GM13976 (cell line): ENCODE measurements around the gene NAPSA.

Experiments
- DNase-seq: peaks from one replicate; pipeline ENCODE4 v3.0.0; 2012; ENCODE audit warnings: low spot score
- in situ Hi-C: fragments of 300-500 bp; cut with MboI; formaldehyde crosslinking; loops from one replicate; pipeline ENCODE4 v1.12.0; 2022; ENCODE audit warnings: low sequenced_read_pairs, mixed read lengths, inconsistent platforms; ENCODE audit not compliant: unreplicated experiment
- TF ChIP-seq, protein P1 (sequence below): IDR thresholded peaks from 2 replicates; pipeline ENCODE4 v1.5.1; 2012; ENCODE audit warnings: borderline replicate concordance, mild to moderate bottlenecking; ENCODE audit not compliant: insufficient read depth; ENCODE audit errors: extremely low read depth, missing control alignments, control extremely low read depth

Gene NAPSA

DNA sequence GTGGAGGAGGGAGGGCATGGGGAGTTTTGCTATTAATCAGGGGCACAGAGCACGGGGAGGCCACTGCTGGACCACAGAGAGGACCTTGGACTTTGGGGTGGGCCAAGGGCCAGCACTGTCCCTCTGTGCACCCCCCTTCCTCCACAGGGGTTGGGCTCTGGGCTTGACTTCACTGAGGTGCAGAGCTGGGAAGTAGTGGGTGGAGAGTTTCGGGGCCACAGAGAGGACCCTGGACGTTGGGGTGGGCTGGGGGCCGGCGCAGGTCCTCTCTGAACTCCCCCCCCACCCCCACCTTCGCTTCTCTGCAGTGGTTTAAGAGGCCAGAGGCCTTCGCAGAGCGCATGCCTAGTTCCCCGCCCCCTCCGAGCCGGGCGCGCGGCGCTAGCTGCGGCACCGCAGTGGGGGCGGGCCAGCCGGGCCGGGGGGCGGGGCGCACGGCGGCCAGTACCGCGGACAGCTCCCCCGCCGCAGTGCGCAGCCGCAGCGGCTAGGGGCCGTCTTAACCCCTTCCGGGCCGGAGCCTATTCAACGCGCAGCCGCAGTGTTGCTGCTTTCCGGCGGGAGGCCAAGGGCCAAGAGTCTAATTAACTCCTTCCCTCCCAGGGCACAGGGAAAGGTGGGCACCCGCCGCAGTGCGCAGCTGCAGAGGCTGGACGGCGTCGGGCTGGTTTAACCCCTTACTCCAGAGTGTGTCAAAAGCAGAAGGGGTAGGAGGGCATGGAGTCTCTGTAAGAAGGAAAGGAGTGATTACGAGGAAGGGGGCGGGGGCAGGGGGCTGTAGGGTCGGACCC, 39.9 kb downstream of the NAPSA start:
- peak; percentile 97 for DNase-seq
- TF ChIP-seq, protein P1, sequence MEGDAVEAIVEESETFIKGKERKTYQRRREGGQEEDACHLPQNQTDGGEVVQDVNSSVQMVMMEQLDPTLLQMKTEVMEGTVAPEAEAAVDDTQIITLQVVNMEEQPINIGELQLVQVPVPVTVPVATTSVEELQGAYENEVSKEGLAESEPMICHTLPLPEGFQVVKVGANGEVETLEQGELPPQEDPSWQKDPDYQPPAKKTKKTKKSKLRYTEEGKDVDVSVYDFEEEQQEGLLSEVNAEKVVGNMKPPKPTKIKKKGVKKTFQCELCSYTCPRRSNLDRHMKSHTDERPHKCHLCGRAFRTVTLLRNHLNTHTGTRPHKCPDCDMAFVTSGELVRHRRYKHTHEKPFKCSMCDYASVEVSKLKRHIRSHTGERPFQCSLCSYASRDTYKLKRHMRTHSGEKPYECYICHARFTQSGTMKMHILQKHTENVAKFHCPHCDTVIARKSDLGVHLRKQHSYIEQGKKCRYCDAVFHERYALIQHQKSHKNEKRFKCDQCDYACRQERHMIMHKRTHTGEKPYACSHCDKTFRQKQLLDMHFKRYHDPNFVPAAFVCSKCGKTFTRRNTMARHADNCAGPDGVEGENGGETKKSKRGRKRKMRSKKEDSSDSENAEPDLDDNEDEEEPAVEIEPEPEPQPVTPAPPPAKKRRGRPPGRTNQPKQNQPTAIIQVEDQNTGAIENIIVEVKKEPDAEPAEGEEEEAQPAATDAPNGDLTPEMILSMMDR: no peak
- in situ Hi-C loops: no loop called here

DNA sequence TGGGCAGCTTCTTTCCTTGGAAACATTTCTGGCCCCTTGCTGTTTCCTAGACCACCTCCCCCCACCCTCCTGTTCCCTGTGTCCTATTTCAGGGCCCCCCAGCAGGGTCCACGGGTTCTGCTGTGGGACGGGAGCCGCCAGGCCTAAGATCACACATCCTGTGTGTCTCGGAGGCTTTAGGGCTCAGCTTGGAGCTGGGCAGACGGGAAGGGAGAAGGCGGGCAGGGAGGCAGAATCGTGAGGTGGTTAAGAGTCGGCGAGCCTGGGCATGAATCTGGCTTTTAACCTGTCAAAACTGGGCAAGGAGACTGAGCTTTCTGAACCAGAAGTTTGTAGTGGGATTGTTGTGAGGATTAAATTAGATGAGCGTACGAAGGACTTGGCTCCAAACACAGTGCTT, 41.1 kb downstream of the NAPSA start:
- in situ Hi-C loops: no loop called here
- DNase-seq: no peak
- TF ChIP-seq, protein P1: no peak

DNA sequence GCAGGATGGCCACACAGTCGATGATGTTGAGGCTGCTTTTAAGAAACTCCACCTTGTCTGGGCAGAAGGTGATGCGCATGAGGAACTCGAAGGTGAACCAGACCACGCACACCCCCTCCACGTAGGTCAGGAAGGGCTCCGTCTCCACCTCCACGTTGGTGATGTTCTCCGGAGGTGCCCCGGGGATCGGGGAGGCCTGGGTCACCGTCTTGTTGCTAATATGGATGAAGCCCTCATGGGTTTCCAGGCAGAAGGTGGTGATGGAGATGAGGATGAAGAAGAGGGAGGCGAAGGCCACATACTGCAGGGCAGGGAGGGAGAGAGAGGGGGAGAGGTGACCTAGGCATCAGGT, 41.7 kb downstream of the NAPSA start:
- no peak for DNase-seq
- in situ Hi-C loops: no loop called here
- TF ChIP-seq, protein P1: no peak

DNA sequence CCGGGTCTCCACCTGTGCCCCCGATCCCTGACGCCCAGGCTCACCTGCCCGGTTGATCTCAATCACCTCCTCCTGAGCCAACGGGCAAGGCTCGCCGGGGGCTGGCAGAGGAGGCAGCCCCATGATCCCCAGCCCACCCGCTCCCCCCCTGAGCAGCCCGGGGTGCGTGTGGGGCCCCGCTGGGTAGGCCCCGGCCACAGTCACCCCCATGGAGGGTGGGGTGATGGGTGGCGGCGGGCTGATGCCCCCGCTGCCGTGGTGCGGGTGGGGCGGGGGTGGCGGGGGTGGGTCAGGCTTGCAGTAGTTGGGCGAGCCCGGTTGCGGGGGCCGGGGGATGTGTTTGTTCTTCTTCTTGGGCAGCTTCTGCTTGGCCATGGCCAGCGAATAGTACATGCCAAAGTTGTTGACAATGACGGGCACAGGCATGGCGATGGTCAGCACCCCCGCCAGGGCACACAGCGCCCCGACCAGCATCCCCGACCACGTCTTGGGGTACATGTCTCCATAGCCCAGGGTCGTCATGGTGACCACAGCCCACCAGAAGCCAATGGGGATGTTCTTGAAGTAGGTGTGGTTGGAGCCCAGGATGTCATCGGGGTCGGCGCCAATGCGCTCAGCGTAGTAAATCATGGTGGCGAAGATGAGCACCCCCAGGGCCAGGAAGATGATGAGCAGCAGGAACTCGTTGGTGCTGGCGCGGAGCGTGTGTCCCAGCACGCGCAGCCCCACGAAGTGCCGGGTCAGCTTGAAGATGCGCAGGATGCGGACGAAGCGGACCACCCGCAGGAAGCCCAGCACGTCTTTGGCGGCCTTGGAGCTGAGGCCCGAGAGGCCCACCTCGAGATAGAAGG, 42.3 kb downstream of the NAPSA start:
- TF ChIP-seq, protein P1: no peak
- no peak for DNase-seq
- in situ Hi-C loops: no loop called here

DNA sequence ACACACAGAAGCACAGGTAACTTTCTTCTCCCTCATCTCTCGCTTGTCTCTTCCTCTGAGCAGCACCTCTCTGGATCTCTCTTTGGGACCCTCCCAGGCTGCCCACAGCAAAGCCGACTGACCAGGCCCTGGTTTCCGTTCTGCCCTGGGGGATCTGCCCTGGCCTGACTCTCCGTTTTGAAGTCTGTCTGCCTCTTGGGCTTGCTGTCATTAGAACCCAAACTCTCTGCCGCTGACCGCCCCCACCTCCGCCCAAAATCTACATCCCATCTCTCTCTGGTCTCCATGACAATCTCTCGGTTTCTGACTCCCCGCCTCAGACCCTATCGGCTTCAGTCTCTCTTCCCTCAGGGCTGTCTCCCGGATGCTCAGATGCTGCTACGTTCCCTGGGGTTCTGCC, 43.2 kb downstream of the NAPSA start:
- in situ Hi-C loops: no loop called here
- no peak for DNase-seq
- TF ChIP-seq, protein P1: no peak

DNA sequence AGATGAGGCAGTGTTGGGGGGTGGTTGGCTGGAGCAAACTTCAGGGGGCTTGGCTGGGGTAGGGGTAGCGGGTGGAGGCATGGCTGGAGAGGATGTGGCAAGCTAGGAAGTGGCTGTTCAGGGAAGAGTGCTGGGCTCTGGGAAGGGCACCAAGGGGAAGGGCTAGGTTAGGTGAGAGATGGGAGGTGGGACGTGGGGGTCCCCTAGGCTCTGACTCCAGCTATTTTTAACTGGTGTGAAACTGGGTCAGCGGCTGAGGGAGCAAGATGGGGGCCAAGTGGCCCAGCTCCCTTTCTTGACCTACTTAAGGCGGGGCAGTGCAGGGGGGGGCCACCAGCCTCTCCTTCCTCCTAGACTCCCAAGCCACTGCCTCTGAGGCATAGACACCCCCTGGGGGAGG, 43.6 kb downstream of the NAPSA start:
- TF ChIP-seq, protein P1: no peak
- no peak for DNase-seq
- in situ Hi-C loops: no loop called here
